ENCODE data around the gene EIF4E2.

DNA sequence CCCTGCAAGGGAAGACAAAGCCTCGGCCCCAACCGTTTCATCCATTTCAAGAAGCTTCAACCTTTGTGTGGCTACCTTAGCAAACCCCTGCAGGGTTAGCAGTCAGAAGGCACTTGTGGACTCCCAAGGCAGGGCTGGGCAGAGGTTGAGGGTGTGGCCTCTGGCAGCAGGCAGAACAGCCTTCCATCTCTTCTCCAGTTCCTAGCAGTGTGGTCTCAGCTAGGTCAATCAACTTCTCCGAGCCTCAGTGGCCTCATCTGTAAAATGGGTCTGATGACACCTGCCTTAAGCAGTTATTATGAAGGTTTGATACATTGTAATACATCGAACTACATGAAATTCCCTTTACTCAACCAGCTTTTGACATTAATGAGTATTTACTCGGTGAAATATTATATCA, 37.1 kb upstream of the EIF4E2 start:
- no peak for TF ChIP-seq CTCF (IDR thresholded peaks at IDR 0.05)
- no peak for TF ChIP-seq POLR2A (IDR thresholded peaks at IDR 0.05)
- TF ChIP-seq EP300 (IDR thresholded peaks at IDR 0.05) = no peak

Measured in upper lobe of left lung (tissue), 4 donors.